HCT116 (cell line): ENCODE results near the gene ST3GAL2. TPM values are rescaled to one million over a fixed set of nuclear protein-coding genes. Genes with fewer than 3 reads are reported as not detected.

ENCODE experiments used
- ATAC-seq: fragments of 200-7000 bp; cut with Tn5 transposase; 2 replicates; pipeline ENCODE4 v1.9.1; 2020; ENCODE audit warnings: mild to moderate bottlenecking, moderate library complexity
- BruUV-seq: library from RNA; stranded (reverse); fragments of 400-500 nt; replicated peaks from 2 replicates; lab custom pipeline; 2021; lab: Mats Ljungman, UMichigan
- CTCF ChIA-PET: fragments of 300-600 bp; sonication (Branson Sonifier 250); formaldehyde crosslinking; loops from one replicate; lab custom pipeline; 2021; ENCODE audit warnings: antibody characterized with exemption; lab: Charles Lee
- POLR2A ChIA-PET: fragments of 300-600, 350-600 bp; sonication (Branson Sonifier 250); formaldehyde crosslinking; loops from one replicate; lab custom pipeline; 2021; ENCODE audit warnings: antibody characterized with exemption; lab: Charles Lee
- RAD21 ChIA-PET, 2 experiments: fragments of 300-600 bp; sonication (Branson Sonifier 250); formaldehyde crosslinking; loops; one replicate each; lab custom pipeline; 2023; ENCODE audit warnings: low total read pairs in 2 of 2; ENCODE audit not compliant: uncharacterized antibody in 2 of 2, unreplicated experiment in 2 of 2, low non-redundant PET in 1 of 2; lab: Charles Lee
- DNase-seq: peaks from one replicate; pipeline ENCODE4 v3.0.0-alpha.2; 2010; ENCODE audit warnings: low read depth, low spot score
- H2AFZ ChIP-seq: fragments of 200-600 bp; shearing (Covaris generic), sonication (generic); 2 replicates; pipeline ENCODE4 v1.6.1; 2017; ENCODE audit warnings: low read depth, mixed run types, mixed read lengths, antibody characterized with exemption, low read length; ENCODE audit not compliant: poor library complexity, severe bottlenecking
- H3K27ac ChIP-seq: 2 replicates; pipeline ENCODE4 v1.5.1; 2012; ENCODE audit warnings: low read depth, low read length
- H3K27me3 ChIP-seq: fragments of 200-600 bp; sonication (generic); 2 replicates; pipeline ENCODE4 v1.6.1; 2016; ENCODE audit warnings: mixed run types, low read length, mixed read lengths; ENCODE audit not compliant: insufficient read depth
- H3K36me3 ChIP-seq, 2 experiments: fragments of 200-500 bp in 1 of 2; fragments of 200-600 bp in 1 of 2; sonication (Bioruptor generic) in 1 of 2; sonication (generic) in 1 of 2; 2 replicates each; pipeline versions ENCODE4 v1.5.1 to v1.6.1; 2014 to 2016; ENCODE audit warnings: low read length in 2 of 2, inconsistent platforms in 1 of 2, mixed read lengths in 1 of 2, mixed run types in 1 of 2; ENCODE audit not compliant: insufficient read depth in 2 of 2, control insufficient read depth in 1 of 2
- H3K4me1 ChIP-seq, 2 experiments: fragments of 200-600 bp in 1 of 2; sonication (generic) in 1 of 2; 2 replicates each; pipeline versions ENCODE4 v1.5.1 to v1.6.1; 2012 to 2017; ENCODE audit warnings: low read length in 2 of 2, inconsistent platforms in 1 of 2, mild to moderate bottlenecking in 1 of 2, mixed read lengths in 1 of 2, mixed run types in 1 of 2, moderate library complexity in 1 of 2; ENCODE audit not compliant: insufficient read depth in 2 of 2, control insufficient read depth in 1 of 2
- H3K4me2 ChIP-seq: fragments of 200-600 bp; sonication (generic); 2 replicates; pipeline ENCODE4 v1.6.1; 2017; ENCODE audit warnings: mixed run types, low read length, mixed read lengths
- H3K4me3 ChIP-seq, 2 experiments: fragments of 200-600 bp in 1 of 2; sonication (generic) in 1 of 2; replicated peaks in 1 of 2; 2 replicates each; pipeline ENCODE4 v1.5.1; 2011 to 2016; ENCODE audit warnings: low read length in 2 of 2, control low read depth in 1 of 2, low read depth in 1 of 2, mild to moderate bottlenecking in 1 of 2, mixed read lengths in 1 of 2, mixed run types in 1 of 2
- H3K79me2 ChIP-seq: fragments of 200-600 bp; sonication (generic); 2 replicates; pipeline ENCODE4 v1.6.1; 2017; ENCODE audit warnings: mild to moderate bottlenecking, mixed run types, low read length, moderate library complexity, mixed read lengths; ENCODE audit not compliant: insufficient read depth
- H3K9ac ChIP-seq: fragments of 200-600 bp; sonication (generic); 2 replicates; pipeline ENCODE4 v1.6.1; 2016; ENCODE audit warnings: low read length, mixed read lengths
- H3K9me2 ChIP-seq: fragments of 200-600 bp; sonication (generic), shearing (Covaris generic); 2 replicates; pipeline ENCODE4 v1.6.1; 2017; ENCODE audit warnings: mixed run types, mild to moderate bottlenecking, moderate library complexity; ENCODE audit not compliant: insufficient read depth
- H3K9me3 ChIP-seq, 2 experiments: fragments of 200-500 bp in 1 of 2; fragments of 200-600 bp in 1 of 2; sonication (Bioruptor generic) in 1 of 2; sonication (generic) in 1 of 2; 2 replicates each; pipeline ENCODE4 v1.6.1; 2014 to 2017; ENCODE audit warnings: low read length in 2 of 2, mixed read lengths in 2 of 2, inconsistent platforms in 1 of 2, low read depth in 1 of 2, mild to moderate bottlenecking in 1 of 2, mixed run types in 1 of 2, moderate library complexity in 1 of 2; ENCODE audit not compliant: control insufficient read depth in 1 of 2, insufficient read depth in 1 of 2
- H4K20me1 ChIP-seq: fragments of 200-600 bp; sonication (generic), shearing (Covaris generic); 2 replicates; pipeline ENCODE4 v1.6.1; 2017; ENCODE audit warnings: mixed run types, mild to moderate bottlenecking, moderate library complexity; ENCODE audit not compliant: insufficient read depth
- ATF3 ChIP-seq: IDR thresholded peaks from 2 replicates; pipeline ENCODE4 v1.6.1; 2012
- CBX3 ChIP-seq: IDR thresholded peaks from 2 replicates; pipeline ENCODE4 v1.6.1; 2012; ENCODE audit warnings: low read depth
- CEBPB ChIP-seq: IDR thresholded peaks from 2 replicates; pipeline ENCODE4 v1.6.1; 2012; ENCODE audit warnings: low read depth
- EGR1 ChIP-seq: IDR thresholded peaks from 2 replicates; pipeline ENCODE4 v1.6.1; 2012; ENCODE audit warnings: low read depth
- EZH2 ChIP-seq: fragments of 200-600 bp; sonication (generic); IDR thresholded peaks from 2 replicates; pipeline ENCODE4 v1.6.1; 2017; ENCODE audit warnings: antibody characterized with exemption, mixed run types
- EZH2phosphoT487 ChIP-seq: fragments of 200-600 bp; IDR thresholded peaks from 2 replicates; pipeline ENCODE4 v1.6.1; 2018; ENCODE audit warnings: antibody characterized with exemption, borderline replicate concordance
- FOSL1 ChIP-seq: IDR thresholded peaks from 2 replicates; pipeline ENCODE4 v1.6.1; 2012; ENCODE audit warnings: low read depth
- POLR2A ChIP-seq: IDR thresholded peaks from 2 replicates; pipeline ENCODE4 v1.7.0; 2011; ENCODE audit warnings: borderline replicate concordance; ENCODE audit not compliant: insufficient read depth, insufficient read length; ENCODE audit errors: extremely low read depth
- POLR2AphosphoS5 ChIP-seq: IDR thresholded peaks from 2 replicates; pipeline ENCODE4 v1.6.1; 2011; ENCODE audit warnings: mild to moderate bottlenecking, low read depth, low read length, moderate library complexity
- RAD21 ChIP-seq: IDR thresholded peaks from 2 replicates; pipeline ENCODE4 v1.6.1; 2012; ENCODE audit warnings: low read depth, mild to moderate bottlenecking
- REST ChIP-seq: IDR thresholded peaks from 2 replicates; pipeline ENCODE4 v1.6.1; 2012; ENCODE audit warnings: low read depth
- SIN3A ChIP-seq: IDR thresholded peaks from 2 replicates; pipeline ENCODE4 v1.6.1; 2012; ENCODE audit warnings: low read depth
- SP1 ChIP-seq: IDR thresholded peaks from 2 replicates; pipeline ENCODE4 v1.6.1; 2012; ENCODE audit warnings: low read depth
- SRF ChIP-seq: IDR thresholded peaks from 2 replicates; pipeline ENCODE4 v1.6.1; 2012; ENCODE audit warnings: low read depth
- TCF7L2 ChIP-seq: IDR thresholded peaks from 2 replicates; pipeline ENCODE4 v1.7.0; 2011; ENCODE audit warnings: borderline replicate concordance, inconsistent platforms; ENCODE audit not compliant: insufficient read depth, insufficient read length; ENCODE audit errors: extremely low read depth
- YY1 ChIP-seq: IDR thresholded peaks from 2 replicates; pipeline ENCODE4 v1.6.1; 2011; ENCODE audit warnings: low read length, low read depth, moderate library complexity, mild to moderate bottlenecking; ENCODE audit not compliant: insufficient replicate concordance; ENCODE audit errors: extremely low read depth
- ZFX ChIP-seq: fragments of 450-650 bp; IDR thresholded peaks from 2 replicates; pipeline ENCODE4 v1.6.1; 2017
- ZNF274 ChIP-seq: fragments of 200-500 bp; sonication (Bioruptor generic); IDR thresholded peaks from 2 replicates; pipeline ENCODE4 v1.6.1; 2014; ENCODE audit warnings: mild to moderate bottlenecking, low read depth, low read length, inconsistent platforms
- intact Hi-C: fragments of 100-400 bp; cut with micrococcal nuclease; formaldehyde crosslinking; loops from 2 replicates; pipeline ENCODE4 v1.10.0; 2022
- total RNA-seq: library from RNA; stranded (reverse); gene quantifications from one replicate; pipeline ENCODE4 v1.2.1, GENCODE V29; 2021; ENCODE audit not compliant: unreplicated experiment
- TF ChIP-seq, protein P1 (sequence below): IDR thresholded peaks from 2 replicates; pipeline ENCODE4 v1.6.1; 2011; ENCODE audit warnings: mild to moderate bottlenecking, low read length, moderate library complexity; ENCODE audit not compliant: insufficient replicate concordance; ENCODE audit errors: extremely low read depth
- TF ChIP-seq, protein P2 (sequence below), 3 experiments: fragments of 200-600 bp in 1 of 3; sonication (generic) in 1 of 3; IDR thresholded peaks in 2 of 3; conservative IDR thresholded peaks in 1 of 3; 2 replicates each; pipeline ENCODE4 v1.5.1; 2012 to 2017; ENCODE audit warnings: low read depth in 2 of 3, low read length in 2 of 3, antibody characterized with exemption in 1 of 3, borderline replicate concordance in 1 of 3, control low read depth in 1 of 3, mild to moderate bottlenecking in 1 of 3, mixed read lengths in 1 of 3, mixed run types in 1 of 3, moderate library complexity in 1 of 3; ENCODE audit not compliant: insufficient read depth in 1 of 3

ST3GAL2 gene
- total RNA-seq, 1 experiment from 2014 or later, result 9.5 TPM

- Histone ChIP-seq H3K4me2 (no peak overlapping the region), H3K9me2 (no peaks in the 10 kb centered on the region), H4K20me1 (no peaks in the 10 kb centered on the region), H3K4me3 (no peak overlapping the region), H3K27ac (no peak overlapping the region), H3K9me3 (no peaks in the 10 kb centered on the region), H3K79me2 (no peaks in the 10 kb centered on the region), H3K4me1 (peaks cover 2 to 14% of the 10 kb centered on the region in 2 experiments; a peak in 2 of 4 replicates), H3K9ac (no peak overlapping the region), H2AFZ (no peak overlapping the region), H3K36me3 (no peaks in the 10 kb centered on the region; a peak in 1 of 4 replicates), H3K27me3 (no peaks in the 10 kb centered on the region)
- RAD21 ChIA-PET, result no interaction called here
- ATAC-seq (no peak), DNase-seq (no peak)
- intact Hi-C loops, result no loop called here
- TF ChIP-seq REST, result no peak
- TF ChIP-seq ZNF274, result no peak
- no peak for TF ChIP-seq FOSL1
- TF ChIP-seq CBX3, result no peak
- no peak for TF ChIP-seq ATF3
- TF ChIP-seq, protein P1, sequence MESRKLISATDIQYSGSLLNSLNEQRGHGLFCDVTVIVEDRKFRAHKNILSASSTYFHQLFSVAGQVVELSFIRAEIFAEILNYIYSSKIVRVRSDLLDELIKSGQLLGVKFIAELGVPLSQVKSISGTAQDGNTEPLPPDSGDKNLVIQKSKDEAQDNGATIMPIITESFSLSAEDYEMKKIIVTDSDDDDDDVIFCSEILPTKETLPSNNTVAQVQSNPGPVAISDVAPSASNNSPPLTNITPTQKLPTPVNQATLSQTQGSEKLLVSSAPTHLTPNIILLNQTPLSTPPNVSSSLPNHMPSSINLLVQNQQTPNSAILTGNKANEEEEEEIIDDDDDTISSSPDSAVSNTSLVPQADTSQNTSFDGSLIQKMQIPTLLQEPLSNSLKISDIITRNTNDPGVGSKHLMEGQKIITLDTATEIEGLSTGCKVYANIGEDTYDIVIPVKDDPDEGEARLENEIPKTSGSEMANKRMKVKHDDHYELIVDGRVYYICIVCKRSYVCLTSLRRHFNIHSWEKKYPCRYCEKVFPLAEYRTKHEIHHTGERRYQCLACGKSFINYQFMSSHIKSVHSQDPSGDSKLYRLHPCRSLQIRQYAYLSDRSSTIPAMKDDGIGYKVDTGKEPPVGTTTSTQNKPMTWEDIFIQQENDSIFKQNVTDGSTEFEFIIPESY, result no peak
- no peak for TF ChIP-seq RAD21
- TF ChIP-seq EGR1, result no peak
- TF ChIP-seq POLR2A, result no peak
- TF ChIP-seq EZH2phosphoT487, result no peak
- no peak for TF ChIP-seq SP1
- TF ChIP-seq, protein P2, sequence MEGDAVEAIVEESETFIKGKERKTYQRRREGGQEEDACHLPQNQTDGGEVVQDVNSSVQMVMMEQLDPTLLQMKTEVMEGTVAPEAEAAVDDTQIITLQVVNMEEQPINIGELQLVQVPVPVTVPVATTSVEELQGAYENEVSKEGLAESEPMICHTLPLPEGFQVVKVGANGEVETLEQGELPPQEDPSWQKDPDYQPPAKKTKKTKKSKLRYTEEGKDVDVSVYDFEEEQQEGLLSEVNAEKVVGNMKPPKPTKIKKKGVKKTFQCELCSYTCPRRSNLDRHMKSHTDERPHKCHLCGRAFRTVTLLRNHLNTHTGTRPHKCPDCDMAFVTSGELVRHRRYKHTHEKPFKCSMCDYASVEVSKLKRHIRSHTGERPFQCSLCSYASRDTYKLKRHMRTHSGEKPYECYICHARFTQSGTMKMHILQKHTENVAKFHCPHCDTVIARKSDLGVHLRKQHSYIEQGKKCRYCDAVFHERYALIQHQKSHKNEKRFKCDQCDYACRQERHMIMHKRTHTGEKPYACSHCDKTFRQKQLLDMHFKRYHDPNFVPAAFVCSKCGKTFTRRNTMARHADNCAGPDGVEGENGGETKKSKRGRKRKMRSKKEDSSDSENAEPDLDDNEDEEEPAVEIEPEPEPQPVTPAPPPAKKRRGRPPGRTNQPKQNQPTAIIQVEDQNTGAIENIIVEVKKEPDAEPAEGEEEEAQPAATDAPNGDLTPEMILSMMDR (IDR thresholded peaks at IDR 0.05 in 2 of 3, conservative IDR thresholded peaks at IDR 0.05 in 1 of 3; ENCODE audit: borderline replicate concordance in 1 of 3, insufficient read depth in 1 of 3, low read depth in 2 of 3, low read length in 2 of 3), result no peak
- no peak for TF ChIP-seq YY1
- TF ChIP-seq SIN3A, result no peak
- TF ChIP-seq CEBPB, result no peak
- no peak for TF ChIP-seq ZFX
- TF ChIP-seq EZH2, result no peak
- no peak for TF ChIP-seq SRF
- TF ChIP-seq TCF7L2, result no peak
- no peak for TF ChIP-seq POLR2AphosphoS5
- BruUV-seq, result no TSS peak
- POLR2A ChIA-PET, result interaction anchor here (0.7 kb wide), 1 partner anchor 19 kb away, joined by 4 read pairs; no protein-coding TSS in a partner anchor
- CTCF ChIA-PET, result no interaction called here
Measured at GRCh38 chr16:70407811-70408274, 31.1 kb downstream of the ST3GAL2 start.
